GM12865 (cell line): ENCODE measurements around the gene SPOCK1.

Experiments used
- DNase-seq: peaks from one replicate; pipeline ENCODE4 v3.0.0; 2010; ENCODE audit warnings: low read depth
- H3K4me3 ChIP-seq: 2 replicates; pipeline ENCODE4 v1.5.1; 2011; ENCODE audit warnings: mild to moderate bottlenecking, low read depth, low read length, control low read depth
- CTCF ChIP-seq: IDR thresholded peaks from 2 replicates; pipeline ENCODE4 v1.5.1; 2011; ENCODE audit warnings: low read length, control low read depth, low read depth, inconsistent platforms; ENCODE audit not compliant: insufficient read depth; ENCODE audit errors: missing control alignments

SPOCK1 gene

GRCh38 chr5:137279521-137280231, 219.4 kb downstream of the SPOCK1 start:
- no peak for DNase-seq
- TF ChIP-seq CTCF, result no peak
- no peak overlapping the region for H3K4me3 ChIP-seq

GRCh38 chr5:137278476-137278875, 220.7 kb downstream of the SPOCK1 start:
- no peak for DNase-seq
- no peak for TF ChIP-seq CTCF
- no peak overlapping the region for H3K4me3 ChIP-seq

- no peak for DNase-seq
These were observed 224.0 kb downstream of the SPOCK1 start for GRCh38 chr5:137275083-137275482.

GRCh38 chr5:137273511-137273910, 225.6 kb downstream of the SPOCK1 start:
- no peak overlapping the region for H3K4me3 ChIP-seq
- no peak for DNase-seq
- no peak for TF ChIP-seq CTCF

More at GRCh38 chr5:137275083-137275482, 224.0 kb downstream of the SPOCK1 start:
- TF ChIP-seq CTCF, result no peak
- H3K4me3 ChIP-seq, result no peak overlapping the region

GRCh38 chr5:137272831-137273230, 226.3 kb downstream of the SPOCK1 start:
- TF ChIP-seq CTCF, result no peak
- no peak overlapping the region for H3K4me3 ChIP-seq
- no peak for DNase-seq

- no peak for TF ChIP-seq CTCF
- no peak for DNase-seq
- no peak overlapping the region for H3K4me3 ChIP-seq
These were observed 229.2 kb downstream of the SPOCK1 start for GRCh38 chr5:137269946-137270345.

- DNase-seq, result no peak
- no peak for TF ChIP-seq CTCF
These were observed 229.9 kb downstream of the SPOCK1 start for GRCh38 chr5:137269274-137269673.

More at GRCh38 chr5:137269274-137269673, 229.9 kb downstream of the SPOCK1 start:
- H3K4me3 ChIP-seq, result no peak overlapping the region
